Measurements from ENCODE around the gene GGA2.
"Not testable (repeated sequence)": the region's sequence is repeated elsewhere in the genome, so short reads cannot be mapped to it uniquely, and the experiment has no call there.

Gene GGA2

GRCh38 chr16:23502466-23502865, 7.8 kb downstream of the GGA2 start:
- DNase-seq: no peak

- no peak for DNase-seq
Measured at GRCh38 chr16:23501291-23501690, 9.0 kb downstream of the GGA2 start.

GRCh38 chr16:23500862-23501225, 9.4 kb downstream of the GGA2 start:
- no peak for DNase-seq

- no peak for DNase-seq
Measured at GRCh38 chr16:23500212-23500861, 10.0 kb downstream of the GGA2 start.

- DNase-seq: no peak
Measured at GRCh38 chr16:23499801-23500200, 10.5 kb downstream of the GGA2 start.

- no peak for DNase-seq
Measured at GRCh38 chr16:23498863-23499262, 11.4 kb downstream of the GGA2 start.

DNA sequence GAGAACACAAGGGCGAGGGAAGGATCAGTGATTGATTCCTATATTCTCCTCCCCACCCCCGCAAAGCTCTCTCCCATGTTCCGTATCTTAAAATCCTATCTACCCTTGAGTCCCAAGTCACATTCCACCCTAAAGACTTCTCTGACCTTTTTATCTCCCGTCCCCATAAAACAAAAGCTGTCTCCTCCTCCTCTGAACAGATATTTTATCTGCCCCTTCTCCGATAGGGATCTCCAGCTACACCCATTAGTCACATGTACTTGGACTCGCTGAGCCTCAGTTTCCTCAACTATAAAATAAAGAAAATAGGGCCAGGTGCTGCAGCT, 12.8 kb downstream of the GGA2 start:
- no peak for DNase-seq

DNA sequence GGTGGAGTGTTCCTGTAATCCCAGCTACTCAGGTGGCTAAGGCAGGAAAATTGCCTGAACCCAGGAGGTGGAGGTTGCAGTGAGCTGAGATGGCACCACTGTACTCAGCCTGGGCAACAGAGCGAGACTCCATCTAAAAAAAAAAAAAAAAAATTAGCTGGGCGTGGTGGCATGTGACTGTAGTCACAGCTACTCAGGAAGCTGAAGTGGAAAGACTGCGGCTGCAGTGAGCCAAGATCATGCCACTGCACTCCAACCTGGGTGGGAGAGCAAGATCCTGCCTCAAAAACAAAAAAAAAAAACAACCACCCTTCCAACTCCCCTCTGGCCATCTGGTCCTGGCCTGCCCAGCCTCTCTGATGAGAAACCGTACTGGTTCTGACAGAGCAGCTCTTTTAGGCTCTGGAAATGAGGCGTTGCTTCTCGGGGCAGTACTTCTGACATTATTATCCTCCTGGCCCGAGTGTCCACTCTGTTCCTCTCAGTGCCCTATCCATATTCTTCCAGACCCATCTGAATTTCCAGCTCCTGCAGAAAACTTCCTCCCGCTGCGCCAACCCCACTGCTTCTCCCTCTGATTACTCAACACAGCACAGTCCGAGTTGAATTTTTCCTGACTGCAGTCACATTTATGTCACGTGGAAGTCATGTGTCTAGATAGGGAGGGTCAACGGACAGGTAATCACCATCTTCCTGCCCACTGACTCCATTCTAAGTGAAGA, 13.3 kb downstream of the GGA2 start:
- no peak for DNase-seq

DNA sequence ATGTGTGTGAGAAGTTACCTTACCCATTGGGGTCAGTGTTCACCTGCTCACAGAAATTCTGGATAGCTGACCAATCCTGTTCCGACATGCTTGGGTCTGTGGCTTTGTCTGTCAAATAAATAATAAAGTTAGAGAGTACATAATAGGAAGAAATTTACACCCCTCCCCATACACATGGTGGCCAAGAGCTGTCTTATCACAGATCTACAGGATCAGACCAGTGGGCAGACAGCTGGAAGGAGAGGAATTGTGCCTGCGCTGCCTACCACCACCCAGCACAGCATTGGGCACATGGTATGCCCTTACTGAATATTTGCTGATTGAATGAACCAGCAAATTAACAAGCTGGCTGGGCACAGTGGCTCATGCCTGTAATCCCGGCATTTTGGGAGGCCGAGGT, 14.6 kb downstream of the GGA2 start:
- no peak for DNase-seq

DNA sequence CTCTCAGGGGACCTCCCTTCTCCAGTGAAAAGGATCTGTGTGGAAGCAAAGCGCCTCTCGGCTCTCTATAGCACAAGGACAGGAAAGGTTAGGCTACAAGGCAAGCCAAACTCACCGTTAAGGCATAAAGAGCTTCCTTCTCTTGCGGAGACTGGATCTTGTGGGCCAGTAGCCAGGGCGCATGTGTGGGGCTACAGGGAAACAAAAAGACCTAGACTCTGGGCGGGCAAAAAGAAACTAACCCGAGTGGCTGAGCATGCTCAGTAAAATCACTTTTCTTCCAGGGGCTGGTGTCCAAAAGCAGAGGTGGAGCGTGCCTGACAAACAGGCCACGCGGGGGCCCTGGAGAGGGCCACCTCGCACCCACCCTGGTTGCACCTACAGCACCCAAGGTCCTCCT, 16.1 kb downstream of the GGA2 start:
- DNase-seq: no peak

GRCh38 chr16:23491490-23492391, 18.6 kb downstream of the GGA2 start:
- no peak for DNase-seq

DNA sequence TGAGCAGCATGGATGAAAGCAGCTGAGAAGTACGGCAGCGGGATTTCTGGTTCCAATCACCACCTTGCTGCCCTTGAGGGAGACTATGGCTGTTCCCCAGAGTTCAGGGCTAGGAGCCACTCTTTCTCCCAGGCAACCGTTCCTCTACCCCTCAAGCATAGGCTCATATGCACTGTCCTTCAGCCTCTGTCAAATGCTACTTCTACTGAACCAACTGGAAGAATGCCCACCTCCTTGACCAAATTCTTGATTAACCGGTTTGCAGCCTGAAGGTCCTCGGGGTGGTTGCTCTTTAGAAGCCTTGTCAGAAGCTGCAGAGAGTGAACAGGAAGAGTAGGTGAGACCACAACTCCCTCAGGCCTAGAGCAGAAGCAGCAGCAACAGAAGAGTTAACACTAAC, 23.8 kb downstream of the GGA2 start:
- no peak for DNase-seq

GRCh38 chr16:23485841-23486240, 24.5 kb downstream of the GGA2 start:
- no peak for DNase-seq

DNA sequence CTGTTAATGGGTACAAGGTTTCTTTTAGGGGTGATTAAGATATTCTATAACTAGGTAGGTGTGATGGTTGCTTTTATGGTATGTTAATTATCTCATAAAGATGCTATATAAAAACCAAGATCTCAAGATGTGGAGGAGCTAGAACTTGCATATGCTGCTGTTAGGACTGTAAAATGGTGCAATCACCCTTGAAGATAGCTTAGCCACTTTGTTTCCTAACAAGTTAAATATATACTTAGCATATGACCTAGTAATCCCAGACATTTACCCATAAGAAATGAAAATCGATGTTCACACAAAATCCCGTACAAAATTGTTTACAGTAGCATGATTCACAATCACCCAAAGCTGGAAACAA, 25.1 kb downstream of the GGA2 start:
- no peak for DNase-seq

- no peak for DNase-seq
Measured at GRCh38 chr16:23484510-23485256, 25.6 kb downstream of the GGA2 start.

DNA sequence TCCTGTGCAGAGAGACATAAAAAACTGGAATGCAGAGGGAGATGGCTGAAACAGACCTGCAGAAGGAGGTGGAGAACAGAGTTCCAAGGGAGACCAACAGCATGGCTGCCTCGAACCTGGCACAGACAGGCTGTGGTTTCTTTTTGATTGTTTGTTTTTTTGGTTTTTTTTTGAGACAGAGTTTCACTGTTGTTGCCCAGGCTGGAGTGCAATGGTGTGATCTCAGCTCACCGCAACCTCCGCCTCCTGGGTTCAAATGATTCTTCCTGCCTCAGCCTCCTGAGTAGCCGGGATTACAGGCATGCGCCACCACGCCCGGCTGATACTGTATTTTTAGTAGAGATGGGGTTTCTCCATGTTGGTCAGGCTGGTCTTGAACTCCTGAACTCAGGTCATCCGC, 26.8 kb downstream of the GGA2 start:
- not testable (repeated sequence) for DNase-seq

DNA sequence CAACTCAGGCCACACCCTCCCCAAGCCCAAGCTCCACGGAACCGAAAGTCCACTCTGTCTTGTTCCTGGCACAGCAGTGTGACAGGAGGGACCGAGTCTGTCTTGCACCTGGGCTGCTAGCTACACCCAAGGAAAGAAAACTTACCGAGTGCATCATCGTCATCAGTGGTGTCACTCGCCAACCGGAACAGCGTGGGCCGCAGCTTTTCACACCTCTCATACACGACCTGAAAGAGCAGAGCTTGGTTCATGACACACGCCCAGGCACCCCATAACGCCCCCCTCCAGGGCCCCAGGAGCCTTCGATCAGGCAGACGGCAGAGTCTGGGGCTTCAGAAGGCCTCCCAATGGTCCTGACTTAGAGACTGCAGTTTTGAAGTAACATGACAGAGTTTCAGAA, 27.5 kb downstream of the GGA2 start:
- DNase-seq: no peak

DNA sequence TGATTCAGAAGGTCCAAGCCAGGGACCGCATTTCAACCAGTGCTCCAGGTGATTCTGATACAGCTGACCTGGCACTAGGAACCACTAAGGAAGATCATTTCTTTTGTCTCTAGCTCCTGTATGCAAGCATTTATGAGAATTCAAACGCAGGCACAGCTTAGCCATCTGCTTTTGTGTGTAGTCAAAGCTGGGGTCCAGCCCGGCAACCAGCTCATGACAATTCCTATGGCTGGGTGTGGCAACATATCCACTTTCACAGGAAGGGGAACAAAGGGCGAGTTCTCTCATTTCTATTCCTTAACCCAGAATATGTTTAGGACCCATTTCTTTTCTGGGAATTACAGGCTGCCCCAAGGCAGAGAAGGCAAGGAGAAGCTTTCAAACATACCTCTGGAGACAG, 30.0 kb downstream of the GGA2 start:
- no peak for DNase-seq

DNA sequence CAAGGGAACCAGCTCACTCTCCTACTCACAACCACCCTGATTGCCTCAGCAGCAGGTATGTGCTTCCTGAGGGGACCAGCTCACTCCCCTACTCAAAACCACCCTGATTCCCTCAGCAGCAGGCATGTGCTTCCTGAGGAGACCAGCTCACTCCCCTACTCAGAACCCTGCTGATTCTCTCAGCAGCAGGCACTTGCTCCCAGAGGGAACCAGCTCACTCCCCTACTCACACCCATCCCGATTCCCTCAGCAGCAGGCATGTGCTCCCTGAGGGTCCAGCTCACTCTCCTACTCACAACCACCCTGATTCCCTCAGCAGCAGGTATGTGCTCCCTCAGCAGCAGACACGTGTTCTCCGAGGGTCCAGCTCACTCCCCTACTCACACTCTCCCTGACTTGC, 31.2 kb downstream of the GGA2 start:
- no peak for DNase-seq

- DNase-seq: no peak
Measured at GRCh38 chr16:23478566-23478965, 31.7 kb downstream of the GGA2 start.

- DNase-seq: no peak
Measured at GRCh38 chr16:23476289-23476688, 34.0 kb downstream of the GGA2 start.

GRCh38 chr16:23469814-23470213, 40.5 kb downstream of the GGA2 start:
- no peak for DNase-seq

DNA sequence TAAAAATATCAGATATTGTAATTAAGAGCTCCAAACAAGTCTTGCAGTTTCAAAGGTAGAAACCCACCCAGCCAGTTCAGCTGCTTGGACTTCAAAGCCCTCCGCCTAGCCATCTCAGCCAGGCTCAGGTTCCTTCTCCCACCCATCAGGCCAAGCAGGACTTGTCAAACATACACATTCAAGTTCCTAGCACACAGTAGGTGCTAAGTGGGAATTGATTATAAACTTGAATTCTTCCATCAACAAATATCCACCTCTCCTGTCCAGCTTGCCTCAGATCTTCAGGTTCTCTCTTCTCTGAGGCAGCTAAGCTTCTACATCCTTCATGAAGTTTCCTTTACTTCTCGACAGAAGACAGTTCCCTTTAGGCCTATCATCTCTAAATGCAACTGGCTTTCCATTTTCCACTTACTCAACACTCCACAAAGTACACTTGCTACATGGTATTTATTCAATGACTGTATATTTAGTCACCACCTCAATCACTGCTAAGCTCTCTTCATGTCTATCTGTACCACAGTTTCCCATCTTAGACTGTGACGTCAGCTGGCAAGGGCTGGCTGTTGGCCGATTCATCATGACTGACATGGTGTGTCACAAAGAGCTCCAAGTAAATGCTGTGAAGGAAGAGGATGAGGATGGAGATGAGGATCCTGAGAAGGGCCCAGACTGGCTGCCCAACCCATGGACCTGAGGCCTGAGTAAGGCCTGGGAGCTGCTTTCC, 44.0 kb downstream of the GGA2 start:
- no peak for DNase-seq

All from NCI-H446 (cell line).